Measurements from ENCODE around the gene ASCC3.

Gene ASCC3

DNA sequence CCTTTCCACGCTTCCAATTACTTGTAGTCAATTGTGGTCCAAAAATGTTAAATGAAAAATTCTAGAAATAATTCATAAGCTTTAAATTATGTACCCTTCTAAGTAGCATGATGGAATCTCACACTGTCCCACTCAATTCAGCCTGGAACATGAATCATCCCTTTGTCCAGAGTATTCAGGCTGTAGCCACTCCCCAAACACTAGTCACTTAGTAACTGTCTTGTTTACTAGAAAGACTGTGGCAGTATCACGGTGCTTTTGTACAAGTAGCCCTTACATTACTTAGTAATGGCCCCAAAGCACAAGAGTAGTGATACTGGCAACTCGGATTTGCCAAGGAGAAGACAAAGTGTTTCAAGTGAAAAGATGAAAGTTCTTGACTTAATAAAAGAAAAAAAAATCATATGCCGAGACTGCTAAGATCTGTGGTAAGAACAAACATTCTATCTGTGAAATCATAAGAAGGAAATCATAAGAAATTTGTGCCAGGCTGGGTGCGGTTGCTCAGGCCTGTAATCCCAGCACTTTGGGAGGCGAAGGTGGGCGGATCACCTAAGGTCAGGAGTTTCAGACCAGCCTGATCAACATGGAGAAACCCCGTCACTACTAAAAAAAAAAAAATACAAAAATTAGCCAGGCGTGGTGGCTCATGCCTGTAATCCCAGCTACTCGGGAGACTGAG is 247.9 kb downstream of the ASCC3 start:
- DNase-seq: no peak

DNA sequence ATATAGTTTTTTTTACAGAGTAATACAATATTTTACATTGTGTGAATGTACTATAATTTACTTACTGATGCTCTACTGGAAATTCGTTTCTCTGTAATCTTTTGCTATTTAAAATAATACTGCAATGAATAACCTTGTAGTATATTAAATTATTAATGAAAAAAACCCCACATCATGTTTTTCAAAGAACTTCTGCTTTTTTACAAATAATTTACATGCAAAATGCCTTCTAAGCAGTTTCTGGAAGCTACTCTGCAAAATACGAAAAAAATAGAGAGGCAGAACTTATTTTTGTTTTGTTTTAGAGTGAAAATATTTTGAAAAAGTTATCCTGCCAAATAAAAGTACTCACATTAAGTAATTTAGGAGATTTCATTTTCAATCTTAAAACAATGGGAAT is 250.6 kb downstream of the ASCC3 start:
- DNase-seq: no peak

DNA sequence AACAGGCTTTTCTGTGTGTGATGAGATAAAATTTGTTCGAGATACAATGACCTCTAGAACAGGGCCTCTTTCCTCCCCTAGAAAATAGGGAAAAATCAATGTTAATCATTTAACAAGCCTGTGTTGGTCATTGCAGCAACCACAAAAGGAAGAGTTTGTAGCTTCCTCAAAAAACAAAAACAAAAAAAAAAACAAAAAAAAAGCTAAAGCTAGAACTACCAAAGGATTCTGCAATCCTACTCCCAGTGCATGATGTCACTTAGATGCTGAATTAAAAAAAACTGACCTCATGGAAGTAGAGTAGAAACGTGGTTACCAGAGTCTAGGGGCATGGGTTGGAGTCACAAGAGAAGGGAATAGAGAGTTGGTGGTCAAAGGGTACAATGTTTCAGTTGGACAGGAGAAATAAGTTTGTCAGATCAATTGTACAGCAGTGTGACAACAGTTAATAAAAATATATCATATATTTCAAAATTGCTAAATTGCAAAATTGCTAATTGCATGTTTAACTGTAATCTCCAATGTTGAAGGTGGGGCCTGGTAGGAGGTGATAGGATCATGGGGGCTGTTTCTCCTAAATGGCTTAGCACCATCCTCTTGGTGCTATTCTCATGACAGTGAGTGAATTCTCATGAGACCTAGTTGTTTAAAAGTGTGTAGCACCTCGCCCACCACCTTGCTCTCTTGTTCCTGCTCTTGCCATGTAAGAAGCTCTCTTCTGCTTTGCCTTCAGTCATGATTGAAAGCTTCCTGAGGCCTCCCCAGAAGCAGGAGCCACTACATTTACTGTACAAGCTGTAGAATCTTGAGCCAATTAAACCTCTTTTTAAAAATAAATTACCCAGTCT is 253.0 kb downstream of the ASCC3 start:
- DNase-seq: no peak

DNA sequence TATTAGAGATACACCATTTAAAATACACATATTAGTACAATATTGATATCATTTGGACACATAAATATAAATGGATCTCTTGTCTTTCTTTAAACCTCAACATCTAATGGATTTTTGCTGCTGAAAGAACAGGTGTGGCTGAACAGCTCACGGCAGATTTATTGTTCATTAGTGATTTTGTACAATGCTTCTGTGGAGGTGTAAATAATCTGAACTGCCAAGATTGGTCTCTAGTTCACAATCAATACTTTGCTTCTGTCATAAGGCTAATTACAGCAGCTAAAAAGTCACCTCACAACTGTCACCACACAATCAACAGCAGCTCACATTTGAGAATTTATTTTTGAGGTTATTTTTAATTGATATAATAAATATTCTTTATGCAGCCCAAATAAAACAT is 254.4 kb downstream of the ASCC3 start:
- no peak for DNase-seq

DNA sequence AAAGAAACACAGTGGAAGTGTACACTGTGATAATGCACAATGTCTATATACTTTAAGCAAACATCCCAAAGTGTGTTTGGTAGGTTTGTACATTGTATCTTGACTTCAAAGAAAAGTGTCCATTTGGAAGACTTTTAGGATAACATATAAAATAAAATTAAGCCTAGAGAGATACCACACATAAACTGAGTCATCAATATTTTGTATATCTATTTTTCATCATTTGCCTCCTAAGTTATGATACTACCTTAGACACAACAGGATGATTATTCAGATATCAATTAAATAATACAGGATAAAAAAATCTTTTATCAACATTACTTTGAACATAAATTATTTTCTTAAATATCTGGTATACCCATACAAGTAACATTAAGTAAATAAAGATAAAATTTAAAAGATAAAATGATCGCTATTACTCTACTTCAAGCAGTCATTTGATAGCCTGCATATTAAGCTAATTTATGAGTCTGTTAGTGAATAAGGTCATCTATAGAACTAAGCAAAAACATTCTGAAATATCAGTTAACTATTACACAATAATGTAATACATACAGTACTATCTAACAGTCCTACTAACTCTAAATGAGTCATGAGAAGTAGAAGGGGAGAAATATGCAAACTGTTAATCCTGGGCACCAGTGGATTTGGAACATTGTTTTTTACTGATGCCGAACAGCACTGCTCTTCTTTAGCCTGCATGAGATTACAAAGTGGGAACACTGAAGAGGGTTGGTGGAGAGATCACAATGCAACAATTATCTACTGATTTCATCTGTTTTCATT is 258.0 kb downstream of the ASCC3 start:
- no peak for DNase-seq

DNA sequence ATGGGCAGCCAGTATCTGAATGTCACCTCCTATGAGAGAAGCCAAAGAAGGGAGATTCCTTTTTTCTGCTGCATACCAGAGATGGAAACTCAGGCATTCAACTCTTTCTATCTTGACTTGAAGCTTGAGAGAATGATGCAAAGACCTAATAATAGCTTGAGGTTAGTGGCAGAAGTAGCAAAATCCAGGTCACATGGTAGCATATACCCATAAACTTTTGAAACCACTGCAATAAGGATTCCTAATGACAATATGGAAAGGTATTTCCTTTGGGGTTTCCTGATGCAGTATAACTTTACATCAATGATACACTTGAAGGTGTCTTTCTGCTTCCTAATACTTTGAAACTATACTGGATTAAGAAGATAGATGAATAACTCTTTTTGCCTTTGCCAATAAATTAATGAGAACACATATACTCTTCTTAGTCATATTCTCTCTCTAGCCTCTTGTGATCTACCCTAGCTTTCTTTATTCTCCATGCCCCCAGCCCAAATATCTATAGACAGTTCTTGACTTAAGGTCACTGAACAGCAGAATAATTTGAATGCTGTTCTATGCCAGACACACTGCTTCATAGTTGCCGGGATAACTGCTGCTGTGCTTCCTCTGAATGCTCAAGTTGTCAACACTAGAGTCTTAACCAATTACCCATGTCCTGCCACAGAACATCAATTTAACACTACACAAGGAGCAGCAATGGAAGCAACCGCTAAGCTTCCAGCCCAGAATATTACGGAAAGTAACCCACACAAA is 260.9 kb downstream of the ASCC3 start:
- no peak for DNase-seq

DNA sequence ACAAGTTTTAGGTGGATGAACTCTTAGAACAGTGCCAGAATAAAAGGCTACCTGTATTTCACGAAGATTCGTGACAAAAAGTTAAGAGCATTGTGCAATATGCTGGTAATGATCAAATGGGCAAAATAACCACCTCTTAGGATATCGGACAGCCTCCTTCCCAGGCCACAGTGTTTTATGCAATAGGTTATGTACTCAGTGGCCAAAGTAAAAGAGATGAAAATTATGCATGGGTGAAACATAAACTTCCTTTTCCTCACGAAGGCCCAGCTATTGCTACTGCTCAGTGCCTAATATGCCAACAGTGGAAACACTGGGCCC is 262.8 kb downstream of the ASCC3 start:
- DNase-seq: no peak

DNA sequence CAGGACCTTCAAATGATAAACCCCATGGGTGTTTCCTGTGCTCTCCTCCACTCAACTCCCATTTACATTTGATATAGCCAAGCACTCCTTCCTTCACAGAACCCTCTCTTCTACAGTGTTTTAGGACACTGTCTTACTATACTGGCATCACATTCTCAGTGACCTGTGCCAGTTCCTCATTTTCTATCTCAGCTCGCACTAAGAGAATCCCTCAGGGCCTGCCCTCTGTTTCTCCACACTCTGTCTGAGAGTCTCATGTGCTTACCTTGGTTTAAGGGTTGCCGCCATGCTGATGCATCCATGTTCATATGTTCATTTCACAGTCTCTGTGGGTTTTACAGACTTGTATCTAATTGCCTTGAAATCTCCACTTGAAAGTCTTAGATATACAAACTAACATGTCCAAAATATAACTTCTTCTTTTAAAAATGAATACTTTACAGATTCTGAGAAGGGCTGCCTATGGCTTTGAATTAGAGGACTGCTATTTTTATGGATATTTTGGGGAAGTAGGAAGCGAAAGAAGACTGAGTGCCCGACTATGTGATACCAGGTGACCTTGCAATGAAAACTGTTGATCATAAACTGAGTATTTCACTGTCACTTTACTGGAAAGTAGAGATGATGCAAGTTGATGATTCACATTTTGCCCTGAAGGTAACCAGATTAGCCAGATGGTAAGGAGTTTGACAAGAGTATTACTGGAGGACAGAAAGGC is 263.3 kb downstream of the ASCC3 start:
- no peak for DNase-seq

DNA sequence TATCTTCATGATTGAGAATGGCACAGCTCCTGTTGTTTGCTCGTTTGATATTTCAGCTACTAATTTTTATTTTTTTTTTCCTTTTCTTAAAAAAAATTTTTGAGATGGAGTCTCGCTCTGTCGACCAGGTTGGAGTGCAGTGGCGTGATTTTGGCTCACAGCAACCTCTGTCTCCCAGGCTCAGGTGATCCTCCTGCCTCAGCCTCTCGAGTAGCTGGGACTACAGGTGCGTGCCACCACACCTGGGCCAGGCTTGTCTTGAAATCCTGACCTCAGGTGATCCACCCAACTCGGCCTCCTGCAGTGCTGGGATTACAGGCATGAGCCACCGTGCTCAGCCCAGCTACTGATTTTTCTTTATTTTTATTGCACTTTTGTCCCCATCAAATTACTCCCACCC is 266.2 kb downstream of the ASCC3 start:
- no peak for DNase-seq

DNA sequence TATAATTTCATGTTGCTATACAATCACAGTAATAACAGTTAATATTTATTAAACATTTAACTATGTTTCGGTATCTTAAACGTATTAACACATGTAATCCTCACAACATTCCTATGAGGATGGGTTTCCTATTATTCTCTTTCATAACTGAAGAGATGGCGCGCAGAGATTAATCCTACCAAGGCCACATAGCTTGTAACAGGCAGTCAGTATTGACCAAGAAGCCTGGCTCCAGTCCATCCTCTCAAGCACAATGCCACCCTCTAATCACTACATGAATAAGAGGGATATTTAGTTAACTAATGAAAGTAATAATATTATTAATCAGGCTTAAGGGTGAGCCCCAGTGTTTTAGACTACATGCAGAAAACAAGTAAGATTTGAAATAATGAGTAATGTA is 266.7 kb downstream of the ASCC3 start:
- no peak for DNase-seq

DNA sequence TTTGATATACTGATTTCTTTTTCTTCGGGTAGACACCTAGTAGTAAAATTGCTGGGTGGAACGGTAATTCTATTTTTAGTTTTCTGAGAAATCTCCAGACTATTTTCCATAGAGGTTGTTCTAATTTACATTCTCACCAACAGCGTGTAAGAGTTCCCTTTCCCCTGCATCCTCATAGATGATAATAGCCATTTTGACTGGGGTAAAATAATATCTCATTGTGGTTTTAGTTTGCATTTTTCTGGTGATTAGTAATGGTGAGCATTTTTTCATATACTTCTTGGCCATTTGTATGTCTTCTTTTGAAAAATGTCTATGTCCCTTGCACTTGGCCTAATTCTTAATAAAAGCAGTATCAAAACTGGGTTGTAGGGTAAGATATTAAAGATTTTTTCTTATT is 267.5 kb downstream of the ASCC3 start:
- DNase-seq: no peak

DNA sequence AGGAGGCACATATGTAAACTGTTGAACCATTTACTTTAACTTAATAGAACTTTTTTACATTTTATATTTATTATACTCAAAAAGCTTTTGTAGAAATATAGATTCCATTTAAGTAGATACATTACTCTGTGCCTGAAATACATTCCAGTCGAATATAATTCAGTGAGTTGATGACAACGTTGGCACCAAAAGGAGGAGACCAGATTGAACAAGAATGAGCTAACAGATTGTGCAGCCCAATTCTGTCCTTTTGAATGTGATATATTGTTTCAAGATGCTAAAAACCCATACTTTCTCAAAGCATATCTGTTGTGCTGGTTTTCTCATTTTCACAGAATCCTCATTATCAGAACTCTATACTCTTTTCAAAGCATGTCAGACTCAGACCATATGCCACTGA is 269.0 kb downstream of the ASCC3 start:
- DNase-seq: no peak

DNA sequence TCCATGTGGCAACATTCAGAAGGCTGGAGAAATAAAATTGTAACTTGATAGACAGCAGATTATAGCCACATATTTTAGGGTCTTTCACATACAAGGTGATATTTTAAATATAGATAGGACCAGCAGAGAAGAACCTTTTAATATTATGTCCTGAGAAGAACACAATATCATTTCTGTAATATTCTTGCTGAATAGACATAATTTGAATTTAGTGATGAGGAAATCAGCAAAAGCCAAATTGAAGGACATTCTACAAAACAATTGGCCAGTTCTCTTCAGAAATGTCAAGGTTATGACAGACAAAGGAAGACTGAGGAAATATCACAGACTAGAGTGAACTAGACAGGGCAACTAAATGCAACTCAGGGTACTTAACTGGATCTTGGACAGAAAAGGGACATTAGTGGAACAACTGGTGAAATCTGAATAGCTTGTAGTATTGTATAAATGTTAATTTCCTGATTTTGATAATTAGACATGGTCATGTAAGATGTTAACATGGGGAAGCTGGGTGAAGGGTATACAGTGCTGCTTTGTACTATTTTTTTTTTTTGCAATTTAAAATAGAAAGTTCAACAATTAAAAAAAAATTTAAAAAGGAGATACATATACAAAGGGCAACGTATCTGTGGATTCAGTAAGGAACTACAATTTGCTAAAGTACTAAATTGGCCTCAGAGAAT is 281.9 kb downstream of the ASCC3 start:
- DNase-seq: no peak

DNA sequence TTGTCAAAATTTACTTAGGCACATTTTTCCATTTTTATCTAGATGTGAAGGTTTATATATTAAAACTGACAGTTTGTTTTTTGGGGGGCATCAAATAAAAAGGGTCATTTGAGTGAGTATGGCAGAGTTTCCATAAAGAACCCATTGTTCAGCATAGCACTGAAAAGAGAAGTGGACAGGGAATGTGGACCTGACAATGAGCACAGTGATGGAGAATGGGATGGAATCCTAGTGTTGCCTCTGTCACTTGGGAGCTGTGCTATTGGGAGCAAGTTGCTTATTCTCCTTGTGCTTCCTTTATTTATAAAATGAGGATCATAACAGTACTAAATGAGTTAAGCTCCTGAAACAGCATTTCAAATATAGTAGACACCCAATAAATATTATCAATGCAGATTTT is 285.7 kb downstream of the ASCC3 start:
- no peak for DNase-seq

DNA sequence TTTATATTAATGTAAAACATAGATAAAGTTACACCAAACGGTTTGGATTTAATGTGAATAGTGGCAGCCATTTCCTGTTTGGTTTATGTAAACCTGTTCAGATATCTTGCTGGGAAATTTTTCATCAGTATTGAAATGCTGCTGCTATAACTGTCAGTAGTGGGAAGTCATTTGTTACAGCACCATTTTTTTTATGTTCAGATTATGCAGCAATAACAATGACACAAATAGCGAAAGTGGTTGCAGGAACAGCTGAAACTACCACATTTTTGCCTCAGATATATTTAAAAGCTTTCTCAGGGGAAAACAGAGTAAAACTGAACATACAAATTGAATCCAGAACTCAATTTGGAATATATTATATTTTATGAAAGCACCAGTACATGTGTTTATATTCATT is 287.6 kb downstream of the ASCC3 start:
- no peak for DNase-seq

DNA sequence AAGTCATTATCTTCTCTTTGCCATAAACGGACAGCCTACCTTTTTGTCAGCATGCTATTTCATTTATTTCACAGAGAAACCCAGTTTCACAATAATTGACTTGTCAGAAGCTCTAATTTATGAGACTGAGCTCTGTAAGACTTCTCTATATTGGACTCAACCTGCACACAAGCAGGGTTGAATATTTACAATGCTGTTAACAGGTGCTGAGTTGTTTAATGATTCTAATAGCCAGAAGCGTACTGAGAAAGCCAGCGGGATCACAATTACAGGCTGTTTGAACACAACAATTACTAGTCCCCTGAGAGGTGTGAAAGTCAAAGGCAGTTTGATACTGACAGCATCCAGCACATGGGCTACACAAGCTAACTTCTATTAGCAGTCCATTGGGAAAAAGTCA is 288.2 kb downstream of the ASCC3 start:
- DNase-seq: no peak

DNA sequence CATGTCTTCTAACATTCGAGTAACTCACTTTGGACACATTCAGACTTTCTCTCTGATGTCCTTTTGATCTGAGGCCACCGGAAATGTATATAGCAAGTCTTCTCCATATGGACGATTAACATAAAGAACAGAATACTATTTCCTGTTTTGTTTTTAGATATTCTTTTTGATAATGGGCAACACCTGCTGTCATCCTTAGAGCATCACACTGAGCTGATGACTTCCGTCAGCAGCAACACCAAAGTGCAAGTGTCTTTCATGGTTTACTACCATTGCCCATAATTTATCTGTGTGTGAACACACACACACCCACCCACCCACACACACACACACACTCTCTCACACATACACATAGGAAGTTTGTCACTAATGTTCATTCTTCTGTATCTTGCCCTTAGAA is 303.7 kb downstream of the ASCC3 start:
- DNase-seq: no peak

DNA sequence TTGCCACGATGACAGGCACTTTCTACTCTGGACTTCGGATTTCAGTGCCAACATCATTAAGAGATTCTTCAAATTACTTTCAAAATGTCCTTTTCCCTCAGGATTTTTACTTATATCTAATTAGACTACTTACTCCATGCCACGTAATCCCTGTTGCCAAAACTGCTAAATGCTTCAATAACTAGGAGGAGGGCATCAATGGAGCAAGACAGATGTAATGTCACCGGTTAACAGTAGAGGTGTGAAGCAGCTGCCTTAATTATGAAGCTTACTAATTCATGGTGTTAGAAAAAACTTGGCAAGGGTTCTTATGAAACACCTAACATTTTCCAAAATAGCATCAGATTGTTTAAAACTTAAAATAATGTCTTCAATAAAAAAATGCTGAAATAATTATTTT is 305.2 kb downstream of the ASCC3 start:
- no peak for DNase-seq

DNA sequence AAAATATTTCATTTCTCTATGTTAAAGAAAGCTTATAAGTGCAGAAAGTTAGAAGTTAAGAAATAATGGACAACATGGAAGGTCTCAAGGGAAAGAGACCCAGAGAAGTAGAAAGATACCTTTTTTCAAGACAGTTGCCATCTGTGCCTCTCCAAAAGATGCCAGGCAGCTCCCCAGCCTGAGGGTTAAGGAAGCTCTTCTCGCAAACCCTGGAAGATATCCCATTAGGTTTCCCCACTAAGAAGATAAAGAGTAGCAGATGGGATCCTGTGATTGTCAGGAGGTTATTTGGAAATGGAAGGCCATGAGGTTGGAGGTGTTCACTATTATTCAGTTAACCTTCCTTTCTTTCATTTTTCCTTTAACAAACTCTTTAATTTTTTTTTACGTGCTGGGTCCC is 306.3 kb downstream of the ASCC3 start:
- DNase-seq: no peak

DNA sequence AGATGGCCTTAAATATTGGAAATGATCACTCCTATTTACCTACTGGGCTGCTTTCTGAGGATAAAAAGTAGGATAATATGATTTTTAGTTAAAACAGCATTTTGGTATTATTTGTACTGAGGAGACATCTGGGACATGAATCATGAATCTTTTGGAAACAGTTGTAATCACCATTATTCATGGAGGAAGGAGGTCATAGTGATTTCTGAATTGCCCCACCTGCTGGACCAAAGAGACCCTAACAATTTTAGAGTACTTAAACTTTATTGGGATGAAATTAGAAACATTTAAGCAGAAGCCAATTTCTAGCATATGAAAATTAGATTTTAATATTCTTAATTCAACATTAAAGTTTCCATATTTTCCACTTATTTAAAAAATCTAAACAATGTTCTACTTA is 308.0 kb downstream of the ASCC3 start:
- DNase-seq: no peak

DNA sequence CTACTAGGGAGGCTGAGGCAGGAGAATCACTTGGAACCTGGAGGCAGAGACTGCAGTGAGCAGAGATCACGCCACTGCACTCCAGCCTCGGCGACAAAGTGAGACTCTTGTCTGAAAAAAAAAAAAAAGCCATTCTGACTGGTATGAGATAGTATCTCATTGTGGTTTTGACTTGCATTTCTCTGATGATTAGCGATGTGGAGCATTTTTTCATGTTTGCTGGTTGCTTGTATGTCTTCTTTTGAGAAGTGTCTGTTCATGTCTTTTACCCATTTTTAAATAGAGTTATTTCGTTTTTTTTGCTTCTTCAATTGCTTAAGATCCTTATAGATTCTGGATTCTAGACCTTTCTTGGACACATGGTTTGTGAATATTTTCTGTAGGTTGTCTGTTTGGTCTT is 312.9 kb downstream of the ASCC3 start:
- no peak for DNase-seq

DNA sequence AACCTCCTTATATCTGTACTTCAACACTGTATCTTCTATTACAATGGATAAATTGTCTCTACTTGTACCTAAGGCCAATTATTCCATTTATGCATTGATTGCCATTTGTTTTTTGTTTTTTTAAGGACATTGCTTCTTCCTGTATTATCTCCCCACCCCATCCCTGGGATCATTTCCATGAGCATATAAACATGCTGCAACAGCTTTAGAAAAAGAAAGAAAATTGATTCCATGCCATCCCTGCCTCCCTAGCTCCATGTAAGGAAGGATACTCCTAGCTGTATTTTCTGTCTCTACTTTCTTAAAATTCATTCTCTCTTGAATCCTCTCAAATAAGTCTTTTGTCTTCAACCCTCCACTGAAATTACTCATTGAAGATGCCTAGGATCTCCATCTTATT is 314.6 kb downstream of the ASCC3 start:
- DNase-seq: no peak
